Dermis microvascular lymphatic vessel endothelial cell (primary cell): ENCODE results near the gene MRPS10. TPM values are rescaled to one million over a fixed set of nuclear protein-coding genes. Genes with fewer than 3 reads are reported as not detected.
"Not testable (repeated sequence)": the region's sequence is repeated elsewhere in the genome, so short reads cannot be mapped to it uniquely, and the experiment has no call there.

Experiments
- DNase-seq, 2 donors: peaks; one replicate each; pipeline versions ENCODE4 v3.0.0 to v3.0.0-alpha.2; 2010; ENCODE audit warnings: low read depth in 2 of 2
- total RNA-seq: library from RNA; depleted of rRNA; stranded (reverse); fragments of >200 nt; gene quantifications from 2 replicates; pipeline ENCODE4 v1.2.1, GENCODE V29; 2014

Gene MRPS10
- total RNA-seq, 1 donor from 2014 or later, result 53.4 TPM

DNA sequence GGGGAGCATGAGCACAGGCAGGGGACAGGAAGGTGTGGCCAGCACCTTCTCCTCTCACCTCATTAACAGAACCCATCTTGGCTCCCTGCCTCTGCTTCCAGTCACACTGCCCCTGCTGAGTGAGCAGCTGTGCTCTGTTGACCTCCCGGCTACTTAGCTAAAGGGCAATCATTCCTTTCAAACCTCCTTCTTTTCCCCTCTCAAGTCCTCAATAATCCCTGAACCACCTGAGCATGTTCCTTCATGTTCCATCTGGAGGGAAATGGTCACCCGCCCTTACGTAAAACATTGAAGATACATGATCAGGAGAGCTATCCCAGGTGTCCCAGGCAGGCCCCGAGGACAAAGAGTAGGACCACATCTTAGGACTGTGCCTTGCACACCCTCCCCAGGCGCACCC is 21.7 kb upstream of the MRPS10 start:
- no peak for DNase-seq

DNA sequence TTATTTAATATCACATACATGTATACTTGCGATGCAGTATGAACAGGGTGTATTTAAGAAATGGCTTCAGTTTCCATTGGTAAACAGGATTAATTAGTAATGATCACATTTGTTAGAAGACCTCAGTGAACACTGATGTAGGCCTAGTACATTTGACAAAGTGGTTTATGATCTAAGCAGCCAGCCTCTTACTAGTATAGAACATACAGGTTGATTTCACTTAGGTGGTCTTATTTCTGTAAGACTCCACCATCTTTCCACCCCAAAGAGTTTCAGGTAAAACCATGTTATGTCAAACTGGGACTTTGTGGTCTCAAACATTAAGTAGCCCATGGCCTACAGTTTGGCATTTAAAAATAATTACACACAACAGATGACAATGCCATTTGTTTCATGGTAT is 20.2 kb upstream of the MRPS10 start:
- no peak for DNase-seq

DNA sequence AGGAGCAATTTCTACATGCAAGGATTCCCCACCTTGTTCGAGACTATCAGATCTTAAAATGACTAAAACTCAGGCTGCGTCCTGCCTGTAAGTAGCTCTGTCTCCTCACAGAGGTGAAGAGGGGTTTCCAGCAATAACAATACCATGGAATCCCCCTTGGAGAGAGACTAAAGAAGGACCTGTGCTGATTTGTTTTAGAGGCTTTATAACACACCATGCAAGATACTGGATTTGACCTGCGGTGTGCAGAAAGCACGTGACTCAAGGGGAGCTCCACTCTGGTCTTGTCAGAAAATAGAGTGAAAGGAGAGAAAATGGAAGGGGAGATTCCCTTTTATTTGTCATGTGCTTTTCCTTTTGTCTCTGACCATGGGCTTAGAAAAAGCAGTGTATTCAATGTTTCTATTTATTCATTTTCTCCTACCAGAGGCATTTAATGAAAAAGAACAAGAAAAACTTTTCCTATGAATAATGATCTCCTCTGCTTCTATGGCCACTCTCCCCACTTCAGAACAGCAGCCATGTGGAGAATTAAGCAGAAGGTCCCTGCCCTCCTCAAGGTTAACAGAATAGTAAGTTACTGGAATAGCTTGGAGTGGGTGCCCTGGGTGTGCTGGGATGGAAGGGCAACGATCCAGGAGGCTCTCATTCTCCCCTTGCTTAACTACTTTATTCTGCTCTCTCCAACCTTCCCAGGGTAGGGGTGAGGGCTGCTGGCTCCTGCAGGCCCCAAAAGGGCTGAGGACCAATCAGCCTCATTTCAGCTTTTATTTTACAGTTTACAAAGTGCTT is 19.2 kb upstream of the MRPS10 start:
- DNase-seq, result no peak

DNA sequence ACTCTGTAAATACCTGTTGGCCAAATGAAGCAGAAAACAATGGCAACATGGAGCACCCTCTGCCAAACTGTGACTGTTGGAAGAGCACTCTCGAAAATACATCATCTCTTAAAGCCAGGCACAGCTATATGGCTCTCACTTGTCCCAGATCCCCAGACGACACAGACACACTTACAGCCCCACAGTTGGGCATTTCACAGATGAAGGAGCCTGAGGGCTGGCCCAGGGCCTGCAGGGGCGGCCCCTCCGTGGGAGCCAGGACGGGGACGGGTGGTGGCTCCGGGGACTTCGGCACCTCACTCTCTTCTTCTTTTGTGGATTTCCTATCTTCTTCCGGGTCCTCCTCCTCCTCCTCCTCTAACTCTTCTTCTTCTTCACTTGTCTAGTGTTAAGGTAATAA is 18.4 kb upstream of the MRPS10 start:
- DNase-seq, result no peak

DNA sequence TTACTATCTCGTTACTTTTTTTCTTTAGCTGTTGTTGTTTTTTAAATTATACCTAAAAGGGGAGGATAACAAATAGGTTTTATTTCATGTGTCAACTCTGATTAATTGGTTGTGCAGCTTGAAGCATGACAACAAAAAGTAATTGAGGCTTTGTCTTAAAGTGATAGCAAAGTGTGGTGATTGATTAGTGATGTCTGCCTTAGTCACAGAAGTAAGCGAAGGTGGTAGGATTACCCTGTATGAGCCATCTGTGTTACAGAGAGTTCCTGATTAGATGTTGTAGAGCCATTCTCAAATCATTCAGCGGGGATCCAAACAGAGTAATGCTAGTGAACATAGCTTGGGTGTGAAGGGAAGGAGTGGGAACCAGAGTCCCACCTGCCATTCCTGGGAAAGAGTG is 14.4 kb upstream of the MRPS10 start:
- no peak for DNase-seq

DNA sequence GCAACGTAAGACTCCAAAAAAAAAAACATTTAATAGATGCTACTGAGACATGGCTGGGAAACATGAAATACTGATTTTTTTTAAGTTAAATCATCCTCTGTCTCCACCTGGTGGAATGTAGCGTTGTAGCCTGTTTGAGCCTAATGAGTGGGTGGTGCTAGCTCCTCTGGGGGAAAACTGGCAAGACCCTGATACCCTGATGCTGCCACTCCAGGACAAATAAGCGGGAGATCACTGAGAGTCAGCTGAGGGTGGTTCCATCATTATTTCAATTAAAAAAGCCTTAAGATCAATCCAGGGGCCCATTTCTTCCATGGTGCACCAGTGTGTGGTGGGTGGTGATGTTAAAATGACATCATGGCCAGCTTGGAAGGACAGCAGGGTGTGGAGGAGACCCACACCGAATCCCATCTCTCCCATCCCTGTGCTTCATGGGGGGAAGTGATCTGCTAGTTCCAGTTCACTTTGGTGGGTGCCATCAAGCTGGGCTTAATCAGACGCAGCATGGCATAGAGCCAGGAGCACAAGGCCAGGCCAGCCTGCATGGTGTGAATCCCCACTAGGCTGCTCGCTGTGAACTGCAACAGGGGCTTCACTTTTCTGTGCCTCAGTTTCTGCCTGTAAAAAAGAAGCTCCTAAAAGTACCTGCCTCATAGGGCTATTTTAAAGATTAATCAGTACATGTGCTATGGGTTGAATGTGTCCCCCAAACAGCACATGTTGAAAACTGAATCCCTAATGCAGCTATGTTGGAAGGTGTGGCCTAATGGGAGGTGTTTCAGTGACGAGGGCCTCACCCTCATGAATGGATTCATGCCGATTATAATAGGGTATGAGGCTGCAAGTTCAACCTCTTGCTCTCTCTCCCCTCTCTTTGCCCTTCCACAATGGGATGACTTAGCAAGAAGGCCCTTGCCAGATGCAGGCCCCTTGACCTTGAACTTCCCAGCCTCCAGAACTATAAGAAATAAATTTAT is 13.0 kb upstream of the MRPS10 start:
- DNase-seq, result peak; percentile 21 to 44

DNA sequence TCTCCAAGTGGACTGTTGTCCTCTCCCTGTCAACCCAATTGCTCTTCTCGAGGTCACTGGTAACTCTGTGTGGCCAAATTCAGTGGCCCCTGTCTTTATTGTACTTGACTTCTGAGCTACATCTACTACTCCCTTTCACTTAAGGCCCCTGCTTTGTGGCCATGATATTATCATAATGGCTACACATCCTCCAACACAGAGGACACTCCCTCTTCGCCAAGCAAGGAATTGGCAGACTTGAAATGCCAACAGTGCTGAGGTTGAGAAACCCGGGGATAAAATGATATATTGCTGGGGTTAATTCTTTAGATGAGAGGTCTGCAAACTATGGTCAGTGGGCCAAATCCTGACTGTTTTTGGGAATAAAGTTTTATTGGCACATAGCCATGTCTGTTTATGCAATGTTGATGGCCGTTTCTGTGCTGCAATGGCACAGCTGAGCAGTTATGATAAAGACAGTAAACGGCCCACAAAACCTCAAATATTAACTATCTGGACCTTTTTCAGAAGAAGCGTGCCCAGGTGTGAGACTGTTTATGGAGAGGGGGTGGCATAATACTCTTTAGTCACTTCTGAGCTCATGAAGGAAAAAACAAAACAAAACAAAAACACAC is 12.0 kb upstream of the MRPS10 start:
- DNase-seq, result no peak

DNA sequence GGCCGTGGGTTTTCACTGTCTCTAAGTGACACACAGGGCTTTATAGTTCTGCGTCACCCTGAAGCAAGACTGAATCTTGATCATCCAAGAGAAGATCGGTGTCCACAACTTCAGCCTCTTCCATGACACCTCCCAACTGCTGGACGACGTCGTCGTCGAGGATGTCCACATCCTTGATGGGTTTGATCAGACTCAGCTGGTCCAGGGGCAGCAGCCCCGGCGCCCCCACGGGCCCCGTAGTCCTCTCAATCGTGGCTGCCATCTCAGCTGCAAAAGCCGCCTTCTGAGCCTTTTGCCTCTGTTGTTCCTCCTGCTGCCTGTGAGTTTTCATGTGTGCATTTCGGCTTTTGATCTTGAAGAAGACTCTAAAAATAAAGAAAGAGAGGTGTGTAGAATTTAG is 10.6 kb upstream of the MRPS10 start:
- DNase-seq, result no peak

DNA sequence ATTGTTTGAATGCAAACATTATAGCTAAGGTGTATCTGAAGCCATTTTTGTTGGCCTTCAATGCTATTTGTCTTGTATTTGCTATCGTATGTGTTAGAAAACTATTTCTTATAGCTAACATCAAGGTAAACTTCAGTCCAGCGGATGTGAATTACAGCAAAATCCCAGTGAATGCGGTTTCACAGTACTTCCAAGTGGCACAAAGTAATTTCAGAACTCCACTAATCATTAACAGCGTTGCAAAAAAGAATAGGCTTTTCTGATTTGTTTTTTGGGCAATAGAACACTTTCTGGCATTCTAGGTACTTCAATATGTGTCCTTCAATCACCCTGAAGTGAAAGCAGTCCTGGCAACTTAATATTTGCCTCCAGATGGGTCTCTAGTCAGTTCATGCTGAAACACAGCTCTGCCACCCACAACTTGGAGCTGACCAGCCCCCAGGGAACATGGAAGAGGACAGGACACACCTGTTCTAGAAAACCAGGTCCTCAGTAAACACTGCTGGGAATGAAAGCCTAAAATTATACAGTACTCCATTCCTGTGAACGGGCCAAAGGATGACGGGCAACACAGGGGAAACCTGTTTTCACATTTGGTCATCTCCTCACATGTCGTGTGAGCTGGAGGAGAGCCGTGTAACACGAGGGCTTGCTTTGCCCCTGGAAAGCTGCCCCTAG is 9.7 kb upstream of the MRPS10 start:
- DNase-seq, result no peak

DNA sequence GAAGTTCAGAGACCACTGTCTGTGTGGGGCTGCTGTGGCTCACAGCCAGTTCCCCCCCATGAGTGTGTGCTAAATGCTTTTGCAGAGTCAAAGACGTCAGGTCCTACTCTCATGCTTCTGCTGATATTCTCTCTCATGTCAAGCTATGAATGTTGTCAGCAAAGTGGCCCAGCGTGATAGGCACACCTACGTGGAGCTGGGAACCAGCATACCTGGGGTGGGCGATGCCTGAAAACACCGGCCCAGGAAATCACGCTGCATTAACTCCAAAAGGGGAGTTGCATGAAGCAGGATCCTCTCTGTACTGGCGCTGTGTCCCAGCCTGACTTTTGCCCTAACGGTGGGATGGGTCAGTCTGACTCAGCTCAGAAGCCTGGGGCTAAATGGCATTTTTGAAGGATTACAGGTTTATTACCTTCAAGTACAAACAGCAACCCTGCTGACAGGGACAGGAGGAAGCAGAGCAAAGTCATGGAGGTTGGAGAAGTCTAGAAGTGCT is 9.0 kb upstream of the MRPS10 start:
- DNase-seq, result peak in 1 of 2 donors; percentile 13

DNA sequence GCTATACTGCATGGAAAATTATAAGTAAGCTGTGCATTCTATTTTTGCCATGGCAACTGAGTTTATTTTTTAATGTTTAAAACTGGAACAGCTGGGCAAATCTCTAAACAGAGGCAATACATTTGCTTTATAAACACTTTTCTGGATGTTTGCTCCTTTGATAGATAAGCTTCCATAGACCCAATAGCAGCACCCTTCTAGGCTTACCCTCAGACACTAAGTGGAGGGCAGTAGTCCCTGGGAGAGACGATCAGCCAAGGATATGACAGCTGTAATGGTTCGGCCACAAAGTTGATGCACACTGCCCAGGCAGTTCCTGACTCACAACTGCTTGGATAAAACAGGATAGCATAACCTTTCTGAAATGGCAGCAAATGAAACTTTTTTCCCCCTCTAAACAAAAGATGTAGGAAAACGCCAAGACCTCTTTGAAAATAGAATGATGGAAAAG is 8.5 kb upstream of the MRPS10 start:
- DNase-seq, result peak; percentile 56 to 61

DNA sequence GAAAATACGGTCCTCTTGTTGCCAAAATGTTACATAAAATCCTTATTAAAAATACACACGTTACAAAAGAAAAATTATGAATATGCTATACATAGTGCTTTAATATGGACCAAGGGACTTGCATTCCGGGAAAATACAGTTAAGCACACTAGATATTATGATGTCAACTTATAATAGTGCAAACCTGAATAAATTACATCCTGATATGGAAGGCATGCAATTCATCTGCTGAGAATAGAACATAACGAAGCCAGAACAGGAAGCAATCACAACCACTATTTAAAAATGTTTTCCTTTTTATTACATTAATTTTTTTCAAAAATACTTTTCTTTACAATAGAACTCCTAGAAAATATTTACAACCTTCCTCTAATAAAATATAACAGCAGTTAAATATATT is 7.8 kb upstream of the MRPS10 start:
- no peak for DNase-seq

DNA sequence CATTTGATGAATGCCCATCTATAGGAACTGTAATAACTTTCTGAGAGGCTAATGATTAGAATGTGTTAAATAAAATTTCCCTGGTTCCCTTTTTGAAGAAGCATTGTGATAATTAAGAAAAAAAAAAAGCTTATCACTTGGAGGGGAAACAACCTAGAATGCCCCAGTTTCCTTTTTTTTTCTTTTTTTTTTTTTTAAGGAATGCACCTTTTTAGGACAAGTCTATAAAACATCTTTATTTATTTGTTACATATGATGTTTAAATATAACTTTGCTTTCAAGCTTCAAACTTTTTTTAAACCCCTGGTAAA is 7.3 kb upstream of the MRPS10 start:
- no peak for DNase-seq

DNA sequence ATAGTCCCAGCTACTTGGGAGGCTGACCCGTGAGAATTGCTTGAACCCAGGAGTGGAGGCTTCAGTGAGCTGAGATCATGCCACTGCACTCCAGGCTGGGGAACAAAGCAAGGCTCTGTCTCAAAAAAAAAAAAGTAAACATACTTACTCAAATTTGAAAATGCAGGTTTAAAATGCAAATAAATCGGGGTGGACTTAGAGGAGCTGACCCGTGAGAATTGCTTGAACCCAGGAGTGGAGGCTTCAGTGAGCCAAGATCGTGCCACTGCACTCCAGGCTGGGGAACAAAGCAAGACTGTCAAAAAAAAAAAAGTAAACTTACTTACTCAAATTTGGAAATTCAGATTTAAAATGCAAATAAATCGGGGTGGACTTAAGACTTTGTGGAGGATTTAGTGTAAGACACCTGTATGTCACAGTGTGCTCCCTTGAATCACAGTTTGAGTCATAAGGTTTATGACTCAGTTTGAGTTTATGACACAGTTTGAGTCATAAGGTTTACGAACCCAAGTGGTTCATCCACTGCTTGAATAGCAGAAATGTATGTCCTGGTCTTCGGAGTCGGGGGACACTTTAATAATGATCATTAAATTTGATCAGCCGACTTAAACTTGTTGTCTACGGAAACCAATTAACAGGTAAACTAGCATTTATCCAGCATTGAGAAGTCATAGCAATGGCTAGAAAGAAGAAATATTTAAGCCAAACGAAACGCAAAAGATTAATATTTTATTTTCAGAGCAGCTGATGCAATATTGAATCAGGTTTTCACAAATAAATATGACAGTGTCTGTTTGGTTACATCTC is 6.8 kb upstream of the MRPS10 start:
- DNase-seq, result peak in 1 of 2 donors; percentile 57

DNA sequence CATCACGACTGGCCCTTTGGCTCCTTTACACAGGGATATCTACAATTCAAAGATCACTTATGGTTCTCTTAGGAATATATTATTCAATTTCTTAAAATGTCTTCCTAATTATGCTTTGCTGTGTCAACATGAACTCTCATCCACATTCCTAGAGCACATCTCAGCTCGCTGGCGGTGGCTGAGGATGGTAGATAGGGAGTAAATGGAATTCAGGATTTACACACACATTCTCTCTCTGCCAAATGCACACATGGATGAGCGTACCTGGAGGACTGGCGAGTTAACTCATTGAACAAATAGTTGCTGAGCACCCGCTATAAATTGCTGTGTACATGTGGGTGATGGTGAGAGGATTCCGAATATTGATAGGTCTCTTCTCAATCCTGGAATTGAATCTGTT is 4.8 kb upstream of the MRPS10 start:
- DNase-seq, result no peak

DNA sequence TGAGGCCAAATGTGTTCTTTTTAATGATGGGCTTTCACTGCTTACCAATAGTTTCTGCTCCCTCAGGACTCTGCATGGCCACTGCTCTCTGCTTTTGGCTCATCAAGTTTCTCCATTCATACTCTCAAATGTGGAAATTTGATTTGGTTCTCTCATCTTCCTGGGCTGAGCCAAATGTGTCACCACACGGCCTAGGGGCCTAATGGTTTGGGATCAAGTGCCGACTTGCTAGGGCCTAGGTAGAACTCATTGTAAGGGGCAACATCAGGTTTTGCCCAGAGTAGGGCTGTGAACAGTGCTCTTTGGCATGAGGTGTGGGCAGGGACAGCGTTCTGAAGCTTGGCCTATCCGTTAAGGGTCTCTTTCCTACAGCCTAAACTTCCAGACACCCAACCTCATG is 3.9 kb upstream of the MRPS10 start:
- no peak for DNase-seq

DNA sequence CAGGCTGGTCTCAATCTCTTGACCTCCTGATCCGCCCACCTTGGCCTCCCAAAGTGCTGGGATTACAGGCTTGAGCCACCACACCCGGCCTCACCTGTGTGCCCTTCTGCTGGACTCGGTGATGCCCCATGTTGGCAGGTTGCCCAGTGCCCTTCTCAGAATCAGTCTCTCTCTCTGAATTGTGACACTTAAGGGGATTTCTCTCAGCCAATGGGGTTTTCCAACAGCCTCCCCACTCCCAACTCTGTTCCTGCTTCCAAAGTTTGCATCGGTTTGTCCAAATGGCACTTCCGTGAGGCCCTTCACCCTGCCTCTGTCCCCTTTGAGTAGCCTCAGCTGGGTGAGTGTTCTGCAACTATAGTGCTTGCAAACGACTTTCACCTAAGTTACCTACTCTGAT is 3.1 kb upstream of the MRPS10 start:
- no peak for DNase-seq

DNA sequence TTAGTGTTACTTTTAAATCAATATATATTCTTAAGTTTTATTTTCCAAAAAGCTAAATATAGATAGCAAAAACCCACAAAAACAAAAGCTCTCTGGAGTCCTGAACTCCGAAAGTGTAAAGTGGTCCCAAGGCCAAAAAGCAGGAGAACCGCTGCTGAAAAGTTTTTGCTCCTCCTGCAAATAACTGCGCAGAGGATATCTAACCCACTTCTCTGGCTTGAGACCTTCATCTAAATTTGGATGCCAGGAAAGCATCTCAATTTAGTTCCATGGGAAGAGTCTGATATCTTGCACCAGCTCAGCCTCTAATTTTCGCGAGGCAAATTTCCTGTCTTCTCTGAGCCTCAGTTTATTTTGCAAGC is 523 bp downstream of the MRPS10 start:
- DNase-seq, result no peak

DNA sequence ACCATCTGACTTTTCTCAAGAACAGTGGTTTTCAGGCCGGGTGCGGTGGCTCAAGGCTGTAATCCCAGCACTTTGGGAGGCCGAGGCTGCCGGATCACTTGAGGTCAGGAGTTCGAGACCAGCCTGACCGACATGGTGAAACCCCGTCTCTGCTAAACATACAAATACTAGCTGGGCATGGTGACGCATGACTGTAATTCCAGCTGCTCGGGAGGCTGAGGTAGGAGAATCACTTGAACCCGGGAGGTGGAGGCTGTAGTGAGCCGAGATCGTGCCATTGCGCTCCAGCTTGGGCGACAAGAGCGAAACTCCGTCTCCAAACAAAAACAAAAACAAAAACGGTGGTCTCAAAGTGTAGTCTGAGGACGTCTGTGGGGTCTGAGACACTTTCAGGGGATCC is 1.2 kb downstream of the MRPS10 start:
- not testable (repeated sequence) for DNase-seq

DNA sequence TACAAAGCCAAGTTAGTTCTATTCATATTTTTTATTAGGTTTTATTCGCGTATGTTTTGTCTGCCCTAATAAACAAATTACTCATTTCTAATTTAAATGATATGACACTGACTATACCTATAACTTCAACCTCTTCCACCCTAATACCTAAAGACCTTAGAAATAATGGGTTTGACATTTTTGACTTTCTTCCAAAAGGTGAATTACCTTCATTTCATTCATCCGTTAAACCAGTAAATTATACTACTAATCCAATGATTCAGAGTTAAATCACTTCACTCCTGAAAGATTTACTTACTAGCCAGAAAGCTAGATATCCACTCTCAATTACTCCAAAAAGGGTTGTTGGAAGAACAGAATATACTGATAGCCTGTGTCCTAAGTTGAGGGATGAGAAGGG is 5.2 kb downstream of the MRPS10 start:
- no peak for DNase-seq

DNA sequence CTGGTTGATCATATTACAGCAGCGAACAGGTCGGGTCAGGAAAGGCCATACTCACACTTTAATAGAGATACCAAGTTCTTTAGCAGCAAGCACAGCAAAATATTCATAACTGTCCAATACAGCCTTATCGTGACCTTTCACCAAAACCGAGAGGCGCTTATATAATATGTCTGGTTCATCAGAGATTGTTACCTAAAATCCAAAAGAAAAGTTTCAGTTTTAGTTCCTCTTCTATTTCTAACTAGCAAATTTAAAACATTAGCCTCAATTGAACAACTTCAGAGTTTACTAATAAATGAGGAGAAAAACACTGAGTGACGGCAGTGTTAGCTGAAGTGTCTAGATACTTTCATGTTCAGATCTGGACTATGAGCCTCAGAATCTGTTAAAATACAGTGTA is 5.9 kb downstream of the MRPS10 start:
- DNase-seq, result no peak
